Fibroblast of skin of abdomen (primary cell): Measurements from ENCODE around the gene CPED1.
A peak's percentile ranks its signal among the peaks of the same experiment; 100 is the strongest.
"Not testable (repeated sequence)": the region's sequence is repeated elsewhere in the genome, so short reads cannot be mapped to it uniquely, and the experiment has no call there.

Experiments used
- DNase-seq: peaks from one replicate; pipeline ENCODE4 v3.0.0-alpha.2; 2013

Gene CPED1

GRCh38 chr7:121072826-121073225, 84.3 kb downstream of the CPED1 start:
- DNase-seq = no peak

DNA sequence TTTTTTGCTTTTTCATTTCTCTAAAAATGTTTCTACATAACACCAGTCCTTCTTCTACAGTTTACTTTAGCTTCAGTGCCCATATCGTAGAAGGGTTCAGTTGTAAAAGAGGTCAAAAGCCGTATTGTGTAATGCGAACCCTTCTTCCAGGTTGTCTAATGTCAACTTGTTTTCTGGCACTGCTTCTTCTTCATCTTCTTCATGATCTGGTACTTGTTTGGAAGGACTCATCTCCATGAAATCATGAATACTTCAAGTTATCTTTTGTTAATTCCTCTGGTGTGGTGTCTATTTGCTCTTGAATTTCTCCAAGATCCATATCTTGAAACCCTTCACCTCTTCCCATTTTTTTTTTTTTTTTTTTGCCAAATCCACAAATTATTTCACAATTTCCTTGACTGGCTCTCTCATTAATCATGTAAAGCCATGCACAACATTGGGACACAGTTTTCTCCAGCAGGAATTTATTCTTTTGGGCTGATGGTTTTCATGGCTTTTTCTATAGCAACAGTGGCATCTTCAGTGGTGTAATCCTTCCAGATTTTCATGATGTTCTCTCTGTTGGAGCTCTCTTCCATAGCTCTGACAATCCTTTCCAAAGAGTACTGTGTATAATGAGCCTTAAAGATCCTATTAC, 85.1 kb downstream of the CPED1 start:
- no peak for DNase-seq

DNA sequence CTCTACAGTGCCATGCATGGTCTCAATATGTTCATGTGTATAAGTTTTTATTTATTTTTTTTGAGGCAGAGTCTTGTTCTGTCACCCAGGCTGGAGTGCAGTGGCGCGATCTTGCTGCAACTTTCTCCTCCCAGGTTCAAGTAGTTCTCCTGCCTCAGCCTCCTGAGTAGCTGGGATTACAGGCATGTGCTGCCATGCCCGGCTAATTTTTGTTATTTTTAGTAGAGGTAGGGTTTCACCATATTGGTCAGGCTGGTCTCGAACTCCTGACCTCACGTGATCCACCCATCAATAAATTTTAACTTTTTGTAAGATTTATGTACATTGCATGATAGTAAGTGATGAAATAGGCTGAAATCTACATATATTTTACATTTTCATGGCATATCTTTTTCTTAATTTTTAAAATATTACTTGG, 86.9 kb downstream of the CPED1 start:
- not testable (repeated sequence) for DNase-seq

- no peak for DNase-seq
Measured at GRCh38 chr7:121075952-121076349, 87.4 kb downstream of the CPED1 start.

GRCh38 chr7:121076350-121077164, 88.0 kb downstream of the CPED1 start:
- DNase-seq = peak; percentile 75

- DNase-seq = no peak
Measured at GRCh38 chr7:121077165-121077630, 88.7 kb downstream of the CPED1 start.

- no peak for DNase-seq
Measured at GRCh38 chr7:121078701-121079227, 90.3 kb downstream of the CPED1 start.

- DNase-seq = peak; percentile 33
Measured at GRCh38 chr7:121079425-121080169, 91.1 kb downstream of the CPED1 start.

DNA sequence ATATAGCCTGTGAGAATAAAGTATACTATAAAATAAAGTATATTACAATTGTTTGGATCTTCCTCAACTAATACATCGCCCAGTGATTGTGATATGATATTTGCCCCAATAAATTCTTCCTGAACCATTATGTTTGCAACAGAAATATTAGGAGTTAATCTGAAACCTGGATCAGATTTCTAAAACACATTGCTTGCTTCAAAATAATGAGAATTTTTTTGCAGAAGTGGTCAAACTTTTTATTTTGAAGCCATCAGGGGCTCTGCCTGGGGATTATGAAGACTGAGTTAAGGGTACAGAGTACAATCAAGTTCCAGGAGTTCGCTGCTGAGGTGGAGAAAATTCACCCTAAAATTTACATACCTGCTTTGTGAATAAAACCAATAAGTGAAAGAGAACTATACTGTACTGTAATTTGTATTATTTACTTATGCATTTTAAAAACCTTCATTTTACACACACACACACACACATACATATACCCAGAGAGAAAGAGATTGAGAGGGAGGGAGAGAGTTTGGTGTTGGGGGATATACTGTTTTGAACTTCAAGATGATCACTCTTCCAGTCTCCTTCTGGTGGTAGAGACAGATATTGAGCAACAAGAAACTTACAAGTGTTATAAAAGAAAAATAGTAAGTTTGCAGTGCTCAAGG, 91.9 kb downstream of the CPED1 start:
- DNase-seq = no peak

DNA sequence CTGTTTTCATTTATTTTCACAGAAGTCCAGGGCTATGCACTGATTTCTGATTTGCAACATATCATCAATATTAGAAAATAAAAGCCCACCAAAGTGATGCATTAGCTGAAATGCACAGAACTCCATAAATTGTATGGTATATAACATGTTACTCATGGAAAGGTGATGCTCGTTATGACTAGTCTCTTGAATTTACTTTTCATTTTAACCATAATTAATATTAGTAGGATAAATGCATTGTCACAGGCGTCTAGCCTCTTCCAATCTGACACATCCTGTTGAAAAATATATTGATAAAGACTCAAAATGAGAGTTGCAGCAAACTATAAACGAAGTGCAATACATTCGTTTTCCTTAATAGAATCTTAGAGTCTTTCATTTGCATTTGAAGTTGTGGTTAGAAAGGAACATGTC, 92.4 kb downstream of the CPED1 start:
- DNase-seq = no peak

DNA sequence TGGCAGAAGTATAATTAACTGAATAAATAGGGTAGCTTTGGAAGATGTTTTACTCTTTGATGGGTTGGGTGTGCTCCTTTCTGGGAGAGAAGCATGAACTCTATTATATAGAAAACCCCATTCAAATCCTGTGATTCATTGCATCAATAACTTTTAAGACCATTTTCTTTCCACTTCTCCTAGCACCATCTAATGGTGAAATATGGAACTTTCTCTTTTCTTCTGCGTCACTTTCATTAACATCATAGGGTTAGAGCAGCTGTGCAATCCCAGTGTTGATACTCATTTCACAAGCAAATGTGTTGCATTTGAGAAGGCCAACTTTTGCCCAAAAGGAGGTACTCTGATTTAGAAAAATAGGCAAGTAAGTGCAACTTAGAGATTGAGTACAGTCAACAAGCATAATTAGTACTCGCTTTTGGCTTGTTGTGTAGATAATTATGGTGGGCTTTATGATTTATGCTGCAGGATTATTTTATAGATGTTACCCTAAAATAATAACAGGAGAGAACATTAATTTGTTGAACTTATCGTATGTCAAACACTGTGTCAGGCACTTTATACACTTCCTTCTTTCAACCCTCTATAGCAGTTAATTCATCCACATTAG, 92.9 kb downstream of the CPED1 start:
- DNase-seq = peak; percentile 74

GRCh38 chr7:121082400-121083101, 94.0 kb downstream of the CPED1 start:
- DNase-seq = no peak

DNA sequence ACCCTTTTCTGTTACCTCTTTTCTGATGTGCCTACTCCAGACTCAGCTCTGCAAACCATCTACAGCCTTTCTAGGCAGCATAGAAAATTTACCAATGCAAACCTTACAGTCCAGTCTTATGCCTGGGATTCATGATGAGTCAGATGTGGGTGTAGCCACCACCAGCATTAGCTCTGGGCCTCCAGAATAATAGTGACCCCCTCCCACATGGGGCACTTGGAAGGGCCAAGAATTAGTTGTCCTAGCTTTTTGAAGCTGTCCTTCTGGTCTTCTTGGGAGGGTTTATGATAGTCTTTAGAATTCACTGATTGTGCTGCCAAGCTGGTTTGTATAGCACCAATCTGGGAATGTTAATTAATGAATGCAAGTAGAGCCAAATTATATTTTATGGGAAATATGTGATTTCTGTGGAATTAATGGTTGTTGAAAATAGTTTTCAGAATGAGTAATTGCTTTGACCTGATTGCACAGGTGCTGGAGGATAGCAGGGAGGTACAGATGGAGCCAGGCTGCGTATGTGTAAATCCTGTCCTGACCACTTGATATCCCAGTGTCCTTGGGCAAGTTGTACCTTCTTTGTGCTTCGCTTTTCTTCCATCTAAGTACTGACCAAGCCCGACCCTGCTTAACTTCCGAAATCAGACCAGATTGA, 94.8 kb downstream of the CPED1 start:
- DNase-seq = peak; percentile 65

- DNase-seq = peak; percentile 39
Measured at GRCh38 chr7:121083790-121084251, 95.3 kb downstream of the CPED1 start.

DNA sequence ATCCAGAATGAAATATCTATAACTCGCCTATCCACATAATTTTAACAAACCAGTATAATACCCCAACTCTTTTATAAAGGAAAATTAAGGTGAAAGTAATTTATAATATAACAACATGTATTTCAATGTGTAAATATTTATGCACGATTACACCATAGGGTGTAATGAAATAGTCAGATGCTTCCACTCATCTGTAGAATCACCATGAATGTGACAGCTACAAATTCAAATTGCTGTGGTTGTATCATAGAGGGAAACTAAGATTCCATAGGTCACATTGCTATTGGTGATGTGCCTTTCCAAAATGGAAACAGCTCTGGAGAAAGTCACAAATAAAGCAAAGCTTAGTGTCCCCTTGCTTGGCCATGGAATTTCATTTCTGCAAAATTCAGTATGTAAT, 95.7 kb downstream of the CPED1 start:
- DNase-seq = peak; percentile 25

DNA sequence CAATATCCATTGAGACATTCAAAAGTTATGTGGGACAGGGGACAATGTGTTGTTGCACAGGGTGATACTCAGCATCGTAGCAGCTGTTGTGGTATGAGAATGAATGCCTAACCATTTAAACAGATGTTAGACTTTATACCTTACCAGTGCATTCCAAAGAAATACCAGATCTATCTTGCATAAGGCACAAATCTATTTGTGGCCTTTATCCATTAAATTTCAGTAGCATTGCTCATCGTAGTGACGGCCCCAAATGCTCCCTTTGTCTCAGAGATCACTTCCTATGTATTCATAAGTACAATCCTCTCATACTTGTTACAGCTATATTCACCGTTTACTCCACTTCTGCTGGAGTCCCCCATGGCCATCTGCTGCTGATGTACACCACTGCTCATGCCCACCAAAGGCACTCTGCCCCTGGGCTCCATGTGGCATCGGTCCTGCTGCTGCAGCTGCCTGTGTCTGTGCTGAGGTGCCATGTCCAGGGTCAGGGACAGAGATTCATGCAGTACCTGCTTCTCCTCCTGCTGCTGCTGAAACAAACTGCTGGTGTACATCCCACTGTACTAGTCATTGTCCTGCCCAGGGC, 96.3 kb downstream of the CPED1 start:
- DNase-seq = peak; percentile 96

DNA sequence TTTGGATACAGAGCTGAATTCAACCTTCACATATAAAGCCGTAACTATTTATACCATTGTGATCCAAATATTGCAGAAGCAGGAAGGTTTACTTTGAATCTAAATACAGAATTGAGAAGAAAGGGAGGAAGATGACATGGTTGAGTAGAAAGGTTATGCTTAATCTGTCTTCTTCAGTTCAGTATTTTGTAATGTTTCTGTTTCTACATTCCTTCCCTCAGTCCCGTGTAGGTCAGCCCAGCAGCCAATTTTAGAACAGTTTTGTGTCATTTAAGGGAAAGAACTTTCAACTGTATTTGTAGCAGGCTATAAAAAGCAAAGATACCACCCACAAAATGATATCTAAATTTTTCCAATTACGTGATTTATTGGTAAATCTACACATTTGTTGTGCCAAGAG, 97.4 kb downstream of the CPED1 start:
- DNase-seq = no peak

DNA sequence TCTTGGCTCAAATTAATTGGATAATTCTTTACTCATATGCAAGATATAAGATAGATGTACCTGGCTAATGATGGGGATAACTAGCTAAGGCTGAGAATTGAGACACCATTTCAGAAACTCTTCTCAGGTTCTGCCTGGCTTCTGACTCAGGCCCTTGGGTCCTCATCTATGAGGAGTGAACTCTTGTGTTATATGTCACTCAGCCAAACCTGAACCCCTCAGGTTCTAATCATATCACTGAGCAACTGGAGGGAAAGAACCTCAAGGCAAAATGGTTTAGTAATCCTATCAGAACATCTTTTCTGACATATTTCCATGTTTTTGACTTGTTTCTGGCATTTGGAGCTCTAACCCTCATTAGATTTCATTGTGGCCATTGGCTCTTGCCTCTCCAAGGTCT, 100.4 kb downstream of the CPED1 start:
- no peak for DNase-seq

DNA sequence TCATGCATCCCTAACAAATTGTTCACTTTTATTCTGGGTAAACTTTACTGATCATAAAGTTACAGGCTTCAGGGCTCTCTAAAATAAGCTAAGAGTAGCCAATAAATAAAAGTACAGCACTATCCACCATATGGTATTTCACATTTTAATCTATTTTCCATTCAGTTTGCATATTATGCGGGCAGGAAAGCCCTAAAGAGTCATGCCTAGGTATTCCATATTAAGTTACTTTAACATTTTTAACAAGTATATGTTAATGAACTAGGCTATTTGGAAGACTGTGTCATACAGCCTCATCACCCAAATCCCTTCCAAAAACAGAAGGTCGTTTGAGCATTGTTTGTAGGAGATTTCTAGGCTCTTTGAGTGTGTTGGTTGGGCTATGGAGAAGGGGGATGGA, 106.3 kb downstream of the CPED1 start:
- no peak for DNase-seq

DNA sequence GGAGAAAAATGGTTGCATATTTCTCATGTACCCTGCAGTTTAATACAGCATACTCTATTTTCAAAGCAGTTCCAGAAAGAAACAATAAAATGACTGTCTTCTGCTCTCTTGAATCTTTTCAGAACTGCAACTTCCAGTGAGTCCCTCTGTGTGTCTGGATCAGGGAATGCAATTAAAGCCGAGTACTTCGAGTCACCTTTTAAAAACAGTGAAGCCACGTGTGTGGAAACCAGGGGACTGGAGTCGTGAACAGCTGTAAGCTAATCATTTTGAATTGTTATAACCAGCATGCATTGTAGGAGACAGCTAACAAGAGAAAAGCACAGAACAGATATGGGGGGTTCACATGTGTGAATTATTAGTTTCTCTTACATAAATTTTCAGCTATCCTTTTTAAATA, 109.1 kb downstream of the CPED1 start:
- DNase-seq = no peak
